Measurements from ENCODE around the gene TWIST1. TPM values are rescaled to one million over a fixed set of nuclear protein-coding genes. Genes with fewer than 3 reads are reported as not detected.

TWIST1 gene
- total RNA-seq, 1 donor from 2014 or later, result not detected

GRCh38 chr7:19111474-19112273 is 5.8 kb downstream of the TWIST1 start:
- intact Hi-C loops (cut with DNase I), result no loop called here
- no peak for TF ChIP-seq CTCF (IDR thresholded peaks at IDR 0.05)
- H3K9me3 ChIP-seq, result no peaks in the 10 kb centered on the region
- no peaks in the 10 kb centered on the region for H3K36me3 ChIP-seq
- no peak overlapping the region for H3K27ac ChIP-seq
- ATAC-seq (no peak), DNase-seq (no peak)
- no peak overlapping the region for H3K4me3 ChIP-seq
- H3K4me1 ChIP-seq, result peaks cover 24% of the 10 kb centered on the region
- H3K27me3 ChIP-seq (ENCODE audit: low read depth), result peaks cover 98% of the 10 kb centered on the region

- no peak for TF ChIP-seq CTCF (IDR thresholded peaks at IDR 0.05)
- ATAC-seq (no peak), DNase-seq (no peak)
- H3K27ac ChIP-seq, result no peak overlapping the region
- H3K36me3 ChIP-seq, result no peaks in the 10 kb centered on the region
- no peak overlapping the region for H3K4me3 ChIP-seq
- H3K4me1 ChIP-seq, result peaks cover 20% of the 10 kb centered on the region
- H3K27me3 ChIP-seq (ENCODE audit: low read depth), result peaks cover 98% of the 10 kb centered on the region
- intact Hi-C loops (cut with DNase I), result no loop called here
- H3K9me3 ChIP-seq, result no peaks in the 10 kb centered on the region
Measured at GRCh38 chr7:19110776-19111175, 6.7 kb downstream of the TWIST1 start.

- TF ChIP-seq CTCF (IDR thresholded peaks at IDR 0.05), result no peak
- intact Hi-C loops (cut with DNase I), result no loop called here
- no peak overlapping the region for H3K4me3 ChIP-seq
Measured at GRCh38 chr7:19110026-19110730, 7.3 kb downstream of the TWIST1 start.

GRCh38 chr7:19109000-19109946 is 8.2 kb downstream of the TWIST1 start:
- peaks cover 18% of the 10 kb centered on the region for H3K4me1 ChIP-seq
- peaks cover 95% of the 10 kb centered on the region for H3K27me3 ChIP-seq (ENCODE audit: low read depth)
- intact Hi-C loops (cut with DNase I), result no loop called here
- no peaks in the 10 kb centered on the region for H3K9me3 ChIP-seq
- TF ChIP-seq CTCF (IDR thresholded peaks at IDR 0.05), result no peak
- no peak overlapping the region for H3K27ac ChIP-seq
- no peak overlapping the region for H3K4me3 ChIP-seq
- ATAC-seq (no peak), DNase-seq (no peak)
- H3K36me3 ChIP-seq, result no peaks in the 10 kb centered on the region

More at GRCh38 chr7:19110026-19110730, 7.3 kb downstream of the TWIST1 start:
- DNase-seq (no peak), ATAC-seq (no peak)
- Histone ChIP-seq H3K9me3 (no peaks in the 10 kb centered on the region), H3K4me1 (peaks cover 18% of the 10 kb centered on the region), H3K27me3 (ENCODE audit: low read depth) (peaks cover 95% of the 10 kb centered on the region), H3K36me3 (no peaks in the 10 kb centered on the region), H3K27ac (no peak overlapping the region)
